ENCODE results near the gene FAM83D. TPM values are rescaled to one million over a fixed set of nuclear protein-coding genes. Genes with fewer than 3 reads are reported as not detected.

FAM83D gene
- total RNA-seq, 1 donor from 2014 or later = 17.3 TPM

- intact Hi-C loops (cut with micrococcal nuclease) = loop anchor here (1.0 to 5.0 kb wide), 5 partner anchors 17 to 247 kb away; partner anchors contain the start of gene ACTR5
Observed at GRCh38 chr20:38893565-38894090, 32.6 kb upstream of the FAM83D start.

GRCh38 chr20:38894091-38894847 lies 31.9 kb upstream of the FAM83D start:
- intact Hi-C loops (cut with micrococcal nuclease) = loop anchor here (1.0 to 5.0 kb wide), 2 partner anchors 162 to 248 kb away; no protein-coding TSS in a partner anchor

GRCh38 chr20:38895098-38895949 lies 30.9 kb upstream of the FAM83D start:
- intact Hi-C loops (cut with micrococcal nuclease) = no loop called here

GRCh38 chr20:38896009-38896594 lies 30.1 kb upstream of the FAM83D start:
- intact Hi-C loops (cut with micrococcal nuclease) = no loop called here

GRCh38 chr20:38897267-38897666 lies 28.9 kb upstream of the FAM83D start:
- intact Hi-C loops (cut with micrococcal nuclease) = no loop called here

- intact Hi-C loops (cut with micrococcal nuclease) = no loop called here
Observed at GRCh38 chr20:38900606-38901005, 25.6 kb upstream of the FAM83D start.

- intact Hi-C loops (cut with micrococcal nuclease) = no loop called here
Observed at GRCh38 chr20:38902601-38903000, 23.6 kb upstream of the FAM83D start.

- intact Hi-C loops (cut with micrococcal nuclease) = no loop called here
Observed at GRCh38 chr20:38903335-38903734, 22.9 kb upstream of the FAM83D start.

GRCh38 chr20:38905375-38905774 lies 20.8 kb upstream of the FAM83D start:
- intact Hi-C loops (cut with micrococcal nuclease) = no loop called here

GRCh38 chr20:38907918-38908677 lies 18.1 kb upstream of the FAM83D start:
- intact Hi-C loops (cut with micrococcal nuclease) = no loop called here

GRCh38 chr20:38915355-38915754 lies 10.9 kb upstream of the FAM83D start:
- intact Hi-C loops (cut with micrococcal nuclease) = no loop called here

- intact Hi-C loops (cut with micrococcal nuclease) = no loop called here
Observed at GRCh38 chr20:38917657-38918056, 8.6 kb upstream of the FAM83D start.

GRCh38 chr20:38918172-38918571 lies 8.0 kb upstream of the FAM83D start:
- intact Hi-C loops (cut with micrococcal nuclease) = no loop called here

GRCh38 chr20:38919683-38920082 lies 6.5 kb upstream of the FAM83D start:
- intact Hi-C loops (cut with micrococcal nuclease) = no loop called here

GRCh38 chr20:38920411-38920810 lies 5.8 kb upstream of the FAM83D start:
- intact Hi-C loops (cut with micrococcal nuclease) = no loop called here

GRCh38 chr20:38920851-38921250 lies 5.4 kb upstream of the FAM83D start:
- intact Hi-C loops (cut with micrococcal nuclease) = no loop called here

- intact Hi-C loops (cut with micrococcal nuclease) = no loop called here
Observed at GRCh38 chr20:38924718-38925117, 1.5 kb upstream of the FAM83D start.

GRCh38 chr20:38926934-38927616 lies 858 bp downstream of the FAM83D start:
- intact Hi-C loops (cut with micrococcal nuclease) = loop anchor here (1.0 kb wide), 5 partner anchors 35 to 281 kb away; partner anchors contain the start of genes ACTR5, DHX35 and PPP1R16B

- intact Hi-C loops (cut with micrococcal nuclease) = no loop called here
Observed at GRCh38 chr20:38927902-38928578, 1.8 kb downstream of the FAM83D start.

GRCh38 chr20:38930242-38930569 lies 4.0 kb downstream of the FAM83D start:
- intact Hi-C loops (cut with micrococcal nuclease) = no loop called here

All from T-helper 2 cell treated with Interferon-gamma antibody and Interleukin-4, amounts not matched to agents 100 ng/mL and 5 ng/mL, for 36 hours (primary cell).